ENCODE results near the gene SLC24A4.

SLC24A4 gene

GRCh38 chr14:92521058-92521415, 198.1 kb downstream of the SLC24A4 start:
- no peaks in the 10 kb centered on the region for H3K9me3 ChIP-seq (ENCODE audit: control insufficient read depth, low read length)
- H3K9ac ChIP-seq (ENCODE audit: low read length) = no peak overlapping the region
- no peaks in the 10 kb centered on the region for H3K36me3 ChIP-seq (ENCODE audit: control insufficient read depth, insufficient read depth, low read length, severe bottlenecking)
- no peaks in the 10 kb centered on the region for H3K4me1 ChIP-seq (ENCODE audit: control insufficient read depth, insufficient read depth, low read length)
- no peaks in the 10 kb centered on the region for H3K27me3 ChIP-seq (replicated peaks; ENCODE audit: control insufficient read depth, insufficient read depth, low read length)
- H3K4me3 ChIP-seq (ENCODE audit: low read length) = no peak overlapping the region
- DNase-seq (ENCODE audit: low read depth) = no peak

- Histone ChIP-seq H3K4me3 (ENCODE audit: low read length) (no peak overlapping the region), H3K36me3 (ENCODE audit: control insufficient read depth, insufficient read depth, low read length, severe bottlenecking) (no peaks in the 10 kb centered on the region), H3K9me3 (ENCODE audit: control insufficient read depth, low read length) (no peaks in the 10 kb centered on the region), H3K4me1 (ENCODE audit: control insufficient read depth, insufficient read depth, low read length) (no peaks in the 10 kb centered on the region), H3K27me3 (replicated peaks; ENCODE audit: control insufficient read depth, insufficient read depth, low read length) (no peaks in the 10 kb centered on the region), H3K9ac (ENCODE audit: low read length) (no peak overlapping the region)
- no peak for DNase-seq (ENCODE audit: low read depth)
These were observed 200.8 kb downstream of the SLC24A4 start for GRCh38 chr14:92523752-92524151.

GRCh38 chr14:92524602-92525185, 201.7 kb downstream of the SLC24A4 start:
- Histone ChIP-seq H3K36me3 (ENCODE audit: control insufficient read depth, insufficient read depth, low read length, severe bottlenecking) (no peaks in the 10 kb centered on the region), H3K4me1 (ENCODE audit: control insufficient read depth, insufficient read depth, low read length) (no peaks in the 10 kb centered on the region), H3K9me3 (ENCODE audit: control insufficient read depth, low read length) (no peaks in the 10 kb centered on the region), H3K4me3 (ENCODE audit: low read length) (no peak overlapping the region), H3K9ac (ENCODE audit: low read length) (no peak overlapping the region), H3K27me3 (replicated peaks; ENCODE audit: control insufficient read depth, insufficient read depth, low read length) (no peaks in the 10 kb centered on the region)
- no peak for DNase-seq (ENCODE audit: low read depth)

GRCh38 chr14:92525322-92526095, 202.5 kb downstream of the SLC24A4 start:
- DNase-seq (ENCODE audit: low read depth) = no peak
- no peaks in the 10 kb centered on the region for H3K36me3 ChIP-seq (ENCODE audit: control insufficient read depth, insufficient read depth, low read length, severe bottlenecking)
- H3K27me3 ChIP-seq (replicated peaks; ENCODE audit: control insufficient read depth, insufficient read depth, low read length) = no peaks in the 10 kb centered on the region
- H3K4me3 ChIP-seq (ENCODE audit: low read length) = no peak overlapping the region
- no peaks in the 10 kb centered on the region for H3K4me1 ChIP-seq (ENCODE audit: control insufficient read depth, insufficient read depth, low read length)
- no peak overlapping the region for H3K9ac ChIP-seq (ENCODE audit: low read length)
- no peaks in the 10 kb centered on the region for H3K9me3 ChIP-seq (ENCODE audit: control insufficient read depth, low read length)

GRCh38 chr14:92527721-92528120, 204.8 kb downstream of the SLC24A4 start:
- Histone ChIP-seq H3K9me3 (ENCODE audit: control insufficient read depth, low read length) (no peaks in the 10 kb centered on the region), H3K9ac (ENCODE audit: low read length) (no peak overlapping the region), H3K4me1 (ENCODE audit: control insufficient read depth, insufficient read depth, low read length) (no peaks in the 10 kb centered on the region), H3K36me3 (ENCODE audit: control insufficient read depth, insufficient read depth, low read length, severe bottlenecking) (no peaks in the 10 kb centered on the region), H3K27me3 (replicated peaks; ENCODE audit: control insufficient read depth, insufficient read depth, low read length) (no peaks in the 10 kb centered on the region), H3K4me3 (ENCODE audit: low read length) (no peak overlapping the region)
- DNase-seq (ENCODE audit: low read depth) = no peak

- Histone ChIP-seq H3K9ac (ENCODE audit: low read length) (no peak overlapping the region), H3K36me3 (ENCODE audit: control insufficient read depth, insufficient read depth, low read length, severe bottlenecking) (no peaks in the 10 kb centered on the region), H3K27me3 (replicated peaks; ENCODE audit: control insufficient read depth, insufficient read depth, low read length) (no peaks in the 10 kb centered on the region), H3K4me3 (ENCODE audit: low read length) (no peak overlapping the region), H3K9me3 (ENCODE audit: control insufficient read depth, low read length) (no peaks in the 10 kb centered on the region), H3K4me1 (ENCODE audit: control insufficient read depth, insufficient read depth, low read length) (no peaks in the 10 kb centered on the region)
- DNase-seq (ENCODE audit: low read depth) = no peak
These were observed 205.6 kb downstream of the SLC24A4 start for GRCh38 chr14:92528486-92529100.

- H3K27me3 ChIP-seq (replicated peaks; ENCODE audit: control insufficient read depth, insufficient read depth, low read length) = no peaks in the 10 kb centered on the region
- no peak overlapping the region for H3K4me3 ChIP-seq (ENCODE audit: low read length)
- DNase-seq (ENCODE audit: low read depth) = no peak
- no peaks in the 10 kb centered on the region for H3K36me3 ChIP-seq (ENCODE audit: control insufficient read depth, insufficient read depth, low read length, severe bottlenecking)
- no peak overlapping the region for H3K9ac ChIP-seq (ENCODE audit: low read length)
- H3K9me3 ChIP-seq (ENCODE audit: control insufficient read depth, low read length) = no peaks in the 10 kb centered on the region
- H3K4me1 ChIP-seq (ENCODE audit: control insufficient read depth, insufficient read depth, low read length) = no peaks in the 10 kb centered on the region
These were observed 206.9 kb downstream of the SLC24A4 start for GRCh38 chr14:92529903-92530302.

- Histone ChIP-seq H3K9ac (ENCODE audit: low read length) (no peak overlapping the region), H3K9me3 (ENCODE audit: control insufficient read depth, low read length) (no peaks in the 10 kb centered on the region), H3K4me1 (ENCODE audit: control insufficient read depth, insufficient read depth, low read length) (peaks cover 5% of the 10 kb centered on the region), H3K27me3 (replicated peaks; ENCODE audit: control insufficient read depth, insufficient read depth, low read length) (no peaks in the 10 kb centered on the region), H3K4me3 (ENCODE audit: low read length) (no peak overlapping the region), H3K36me3 (ENCODE audit: control insufficient read depth, insufficient read depth, low read length, severe bottlenecking) (no peaks in the 10 kb centered on the region)
- no peak for DNase-seq (ENCODE audit: low read depth)
These were observed 208.3 kb downstream of the SLC24A4 start for GRCh38 chr14:92531106-92531873.

GRCh38 chr14:92532490-92533163, 209.7 kb downstream of the SLC24A4 start:
- Histone ChIP-seq H3K36me3 (ENCODE audit: control insufficient read depth, insufficient read depth, low read length, severe bottlenecking) (no peaks in the 10 kb centered on the region), H3K4me1 (ENCODE audit: control insufficient read depth, insufficient read depth, low read length) (peaks cover 5% of the 10 kb centered on the region), H3K9me3 (ENCODE audit: control insufficient read depth, low read length) (no peaks in the 10 kb centered on the region), H3K27me3 (replicated peaks; ENCODE audit: control insufficient read depth, insufficient read depth, low read length) (no peaks in the 10 kb centered on the region), H3K4me3 (ENCODE audit: low read length) (no peak overlapping the region), H3K9ac (ENCODE audit: low read length) (no peak overlapping the region)
- no peak for DNase-seq (ENCODE audit: low read depth)

GRCh38 chr14:92534932-92535643, 212.1 kb downstream of the SLC24A4 start:
- Histone ChIP-seq H3K9me3 (ENCODE audit: control insufficient read depth, low read length) (no peaks in the 10 kb centered on the region), H3K4me1 (ENCODE audit: control insufficient read depth, insufficient read depth, low read length) (peaks cover 15% of the 10 kb centered on the region), H3K9ac (ENCODE audit: low read length) (no peak overlapping the region), H3K36me3 (ENCODE audit: control insufficient read depth, insufficient read depth, low read length, severe bottlenecking) (no peaks in the 10 kb centered on the region), H3K27me3 (replicated peaks; ENCODE audit: control insufficient read depth, insufficient read depth, low read length) (no peaks in the 10 kb centered on the region), H3K4me3 (ENCODE audit: low read length) (no peak overlapping the region)
- no peak for DNase-seq (ENCODE audit: low read depth)

Data from adipocyte (in vitro differentiated cells).